ENCODE data around the gene EPN2.
A peak's percentile ranks its signal among the peaks of the same experiment; 100 is the strongest.

EPN2 gene

GRCh38 chr17:19237389-19238166 lies 412 bp downstream of the EPN2 start:
- DNase-seq = peak; percentile 34
- in situ Hi-C loops (cut with MboI; ENCODE audit: low pct_unique_long_range_greater_than_20kb, low sequenced_read_pairs) = no loop called here

GRCh38 chr17:19238167-19238505 lies 970 bp downstream of the EPN2 start:
- peak; percentile 9 for DNase-seq

GRCh38 chr17:19239544-19239943 lies 2.4 kb downstream of the EPN2 start:
- no peak for DNase-seq
- in situ Hi-C loops (cut with MboI; ENCODE audit: low pct_unique_long_range_greater_than_20kb, low sequenced_read_pairs) = no loop called here

More at GRCh38 chr17:19238167-19238505, 970 bp downstream of the EPN2 start:
- in situ Hi-C loops (cut with MboI; ENCODE audit: low pct_unique_long_range_greater_than_20kb, low sequenced_read_pairs) = no loop called here

GRCh38 chr17:19242323-19242722 lies 5.2 kb downstream of the EPN2 start:
- in situ Hi-C loops (cut with MboI; ENCODE audit: low pct_unique_long_range_greater_than_20kb, low sequenced_read_pairs) = no loop called here
- DNase-seq = no peak

- in situ Hi-C loops (cut with MboI; ENCODE audit: low pct_unique_long_range_greater_than_20kb, low sequenced_read_pairs) = no loop called here
- no peak for DNase-seq
Observed at GRCh38 chr17:19242926-19243325, 5.8 kb downstream of the EPN2 start.

- in situ Hi-C loops (cut with MboI; ENCODE audit: low pct_unique_long_range_greater_than_20kb, low sequenced_read_pairs) = no loop called here
- DNase-seq = no peak
Observed at GRCh38 chr17:19243838-19244237, 6.7 kb downstream of the EPN2 start.

GRCh38 chr17:19244357-19244756 lies 7.2 kb downstream of the EPN2 start:
- DNase-seq = no peak
- in situ Hi-C loops (cut with MboI; ENCODE audit: low pct_unique_long_range_greater_than_20kb, low sequenced_read_pairs) = no loop called here

GRCh38 chr17:19244781-19245180 lies 7.6 kb downstream of the EPN2 start:
- in situ Hi-C loops (cut with MboI; ENCODE audit: low pct_unique_long_range_greater_than_20kb, low sequenced_read_pairs) = no loop called here
- DNase-seq = no peak

- DNase-seq = no peak
- in situ Hi-C loops (cut with MboI; ENCODE audit: low pct_unique_long_range_greater_than_20kb, low sequenced_read_pairs) = no loop called here
Observed at GRCh38 chr17:19247473-19247872, 10.3 kb downstream of the EPN2 start.

GRCh38 chr17:19248151-19248927 lies 11.2 kb downstream of the EPN2 start:
- in situ Hi-C loops (cut with MboI; ENCODE audit: low pct_unique_long_range_greater_than_20kb, low sequenced_read_pairs) = no loop called here
- DNase-seq = no peak

GRCh38 chr17:19248928-19249574 lies 11.9 kb downstream of the EPN2 start:
- in situ Hi-C loops (cut with MboI; ENCODE audit: low pct_unique_long_range_greater_than_20kb, low sequenced_read_pairs) = no loop called here
- DNase-seq = no peak

- in situ Hi-C loops (cut with MboI; ENCODE audit: low pct_unique_long_range_greater_than_20kb, low sequenced_read_pairs) = no loop called here
- DNase-seq = no peak
Observed at GRCh38 chr17:19249681-19250080, 12.5 kb downstream of the EPN2 start.

GRCh38 chr17:19250421-19251173 lies 13.4 kb downstream of the EPN2 start:
- in situ Hi-C loops (cut with MboI; ENCODE audit: low pct_unique_long_range_greater_than_20kb, low sequenced_read_pairs) = no loop called here
- no peak for DNase-seq

- in situ Hi-C loops (cut with MboI; ENCODE audit: low pct_unique_long_range_greater_than_20kb, low sequenced_read_pairs) = no loop called here
- DNase-seq = no peak
Observed at GRCh38 chr17:19253112-19253511, 15.9 kb downstream of the EPN2 start.

- no peak for DNase-seq
- in situ Hi-C loops (cut with MboI; ENCODE audit: low pct_unique_long_range_greater_than_20kb, low sequenced_read_pairs) = no loop called here
Observed at GRCh38 chr17:19254651-19255050, 17.5 kb downstream of the EPN2 start.

GRCh38 chr17:19255279-19255678 lies 18.1 kb downstream of the EPN2 start:
- in situ Hi-C loops (cut with MboI; ENCODE audit: low pct_unique_long_range_greater_than_20kb, low sequenced_read_pairs) = no loop called here
- DNase-seq = no peak

- no peak for DNase-seq
- in situ Hi-C loops (cut with MboI; ENCODE audit: low pct_unique_long_range_greater_than_20kb, low sequenced_read_pairs) = no loop called here
Observed at GRCh38 chr17:19258371-19258770, 21.2 kb downstream of the EPN2 start.

- in situ Hi-C loops (cut with MboI; ENCODE audit: low pct_unique_long_range_greater_than_20kb, low sequenced_read_pairs) = no loop called here
- DNase-seq = peak; percentile 30
Observed at GRCh38 chr17:19260958-19261357, 23.8 kb downstream of the EPN2 start.

- in situ Hi-C loops (cut with MboI; ENCODE audit: low pct_unique_long_range_greater_than_20kb, low sequenced_read_pairs) = no loop called here
- DNase-seq = no peak
Observed at GRCh38 chr17:19261426-19261825, 24.3 kb downstream of the EPN2 start.
